NCI-H524 (cell line): Measurements from ENCODE around the gene CFC1B.
"Not testable (repeated sequence)": the region's sequence is repeated elsewhere in the genome, so short reads cannot be mapped to it uniquely, and the experiment has no call there.

ENCODE experiments used
- DNase-seq, 2 experiments: peaks; one replicate each; lab custom pipeline; 2025; lab: John Stamatoyannopoulos, UW

Gene CFC1B

DNA sequence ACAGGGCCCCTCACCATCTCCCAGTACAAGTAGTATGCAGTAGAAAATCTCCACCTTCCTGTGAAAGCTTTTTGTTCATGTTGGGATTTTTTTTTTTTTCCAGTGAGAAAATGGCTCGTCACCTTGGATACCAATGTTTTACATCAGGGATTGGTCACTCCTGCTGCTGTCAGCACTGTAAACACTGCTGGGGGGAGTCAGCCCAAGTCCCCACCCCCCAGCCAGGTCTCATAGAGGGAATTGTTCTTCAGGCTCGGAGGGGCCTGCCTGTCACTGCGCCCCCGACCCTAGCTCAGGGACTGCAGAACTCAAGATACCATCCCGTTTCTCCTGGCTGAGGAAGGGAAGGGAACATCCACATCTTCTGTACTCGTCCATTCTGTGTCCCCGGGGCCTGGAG lies at the start of gene CFC1B:
Gene CFC1B, plus strand, starts transcription at position 231 of the 400 bp plus-strand sequence. CDS start 263 bp downstream, outside the sequence.
- not testable (repeated sequence) for DNase-seq

DNA sequence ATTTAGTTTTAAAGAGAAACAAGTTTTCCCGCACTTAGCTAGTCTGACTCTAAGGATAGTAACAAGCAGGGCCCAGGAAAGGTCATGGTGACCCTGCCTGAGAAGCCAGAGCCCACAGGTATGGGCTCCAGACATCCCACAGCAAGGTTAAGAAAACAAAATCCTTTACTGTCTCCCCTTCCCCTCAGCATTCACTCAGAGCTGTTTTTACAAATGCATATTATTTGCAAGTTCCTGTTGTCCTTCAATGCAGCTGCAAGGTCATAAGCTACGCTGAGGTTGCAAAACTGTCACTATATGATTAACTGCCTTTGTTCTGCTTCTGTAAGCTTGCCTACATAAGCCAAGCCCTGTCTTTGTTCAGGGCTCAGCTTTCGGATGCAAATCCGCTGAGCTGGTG lies 29.9 kb upstream of the CFC1B start:
- not testable (repeated sequence) for DNase-seq

DNA sequence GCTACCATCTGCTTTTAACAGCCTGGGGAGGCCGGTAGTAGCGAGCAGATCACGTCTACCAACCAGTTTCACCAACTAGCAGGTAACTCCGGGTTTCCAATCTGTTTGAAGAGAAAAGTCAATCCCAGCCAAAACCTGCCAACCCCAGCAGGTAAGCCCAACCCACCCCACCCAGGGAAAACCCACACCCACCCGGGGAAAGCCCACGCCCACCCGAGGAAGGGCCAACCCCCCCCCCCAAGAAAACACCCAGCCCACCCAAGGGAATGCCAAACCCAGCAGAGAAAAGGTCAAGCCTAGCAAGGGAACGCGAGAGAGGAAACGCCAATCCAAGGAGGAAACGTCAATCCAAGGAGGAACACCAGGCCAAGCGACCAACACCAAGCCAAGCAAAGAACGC lies 11.8 kb upstream of the CFC1B start, which contains the start of gene POTEI:
Gene POTEI, minus strand, starts transcription at position 101 of the 400 bp plus-strand sequence. Its CDS starts 93 bp downstream, at position 8.
- not testable (repeated sequence) for DNase-seq

GRCh38 chr2:130510807-130511746 lies 9.9 kb upstream of the CFC1B start:
- DNase-seq, result not testable (repeated sequence)

- DNase-seq, result not testable (repeated sequence)
Observed at GRCh38 chr2:130511747-130512451, 9.1 kb upstream of the CFC1B start.

GRCh38 chr2:130518516-130519106 lies 2.4 kb upstream of the CFC1B start:
- not testable (repeated sequence) for DNase-seq

GRCh38 chr2:130522390-130522789 lies 1.4 kb downstream of the CFC1B start:
- not testable (repeated sequence) for DNase-seq

GRCh38 chr2:130527365-130527967 lies 6.4 kb downstream of the CFC1B start:
- not testable (repeated sequence) for DNase-seq

- not testable (repeated sequence) for DNase-seq
Observed at GRCh38 chr2:130529545-130529944, 8.5 kb downstream of the CFC1B start.

DNA sequence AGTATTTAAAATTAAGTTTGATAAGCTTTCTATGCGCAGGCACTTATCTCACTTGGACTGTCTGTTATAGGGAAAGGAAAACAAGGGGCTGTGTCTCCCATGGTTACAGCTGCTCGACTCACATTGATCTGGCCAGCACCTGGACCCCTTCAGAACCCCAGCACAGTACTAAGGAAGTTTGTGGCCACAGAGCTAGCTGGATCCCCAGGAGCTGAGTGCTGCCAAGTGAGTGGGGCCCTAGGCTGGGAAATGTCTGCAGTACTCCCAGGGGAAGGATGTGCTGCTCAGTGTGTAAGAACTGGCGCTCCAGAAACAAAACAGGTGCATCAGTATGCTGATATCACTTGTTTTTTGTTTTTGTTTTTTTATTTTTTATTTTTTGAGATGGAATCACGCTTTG lies 9.2 kb downstream of the CFC1B start:
- DNase-seq, result not testable (repeated sequence)

DNA sequence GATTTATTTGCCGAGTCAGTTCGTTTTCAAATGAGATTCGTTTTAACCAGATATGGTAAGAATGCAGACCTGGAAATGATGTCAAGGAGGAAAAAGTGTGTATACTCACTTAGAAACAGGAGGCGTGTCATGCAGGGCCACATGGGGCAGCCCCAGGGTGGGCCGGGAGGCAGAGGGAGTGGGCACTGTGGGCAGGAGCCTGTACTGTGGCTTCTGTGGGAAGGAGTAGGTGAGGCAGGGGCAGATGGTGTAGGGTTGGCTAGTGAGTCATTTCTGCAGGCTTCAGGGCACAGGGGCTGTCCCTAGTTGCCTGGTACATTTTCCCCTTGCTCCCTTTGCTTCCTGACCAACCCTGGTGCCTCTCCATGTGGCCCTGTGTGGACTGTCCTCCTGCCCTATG lies 10.2 kb downstream of the CFC1B start:
- DNase-seq, result not testable (repeated sequence)

DNA sequence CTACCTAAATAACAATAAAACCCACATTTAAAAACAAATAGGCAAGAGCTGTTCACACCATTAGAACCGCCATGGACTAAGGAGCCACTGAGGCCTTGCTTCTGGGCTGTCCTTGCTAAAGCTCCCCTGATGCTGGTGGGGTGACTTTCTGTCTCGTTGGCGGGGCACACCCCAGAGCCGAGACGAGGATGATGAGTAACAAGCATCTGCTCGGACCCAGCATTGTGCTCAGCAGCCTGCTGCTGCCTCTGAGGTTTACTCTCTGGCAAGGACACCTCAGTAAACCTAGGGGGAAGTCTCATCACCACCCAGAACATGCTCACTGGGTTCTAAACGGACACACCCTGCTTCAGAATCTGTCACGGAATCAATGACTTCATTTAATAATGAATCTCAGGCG lies 10.7 kb downstream of the CFC1B start:
- DNase-seq, result not testable (repeated sequence)

DNA sequence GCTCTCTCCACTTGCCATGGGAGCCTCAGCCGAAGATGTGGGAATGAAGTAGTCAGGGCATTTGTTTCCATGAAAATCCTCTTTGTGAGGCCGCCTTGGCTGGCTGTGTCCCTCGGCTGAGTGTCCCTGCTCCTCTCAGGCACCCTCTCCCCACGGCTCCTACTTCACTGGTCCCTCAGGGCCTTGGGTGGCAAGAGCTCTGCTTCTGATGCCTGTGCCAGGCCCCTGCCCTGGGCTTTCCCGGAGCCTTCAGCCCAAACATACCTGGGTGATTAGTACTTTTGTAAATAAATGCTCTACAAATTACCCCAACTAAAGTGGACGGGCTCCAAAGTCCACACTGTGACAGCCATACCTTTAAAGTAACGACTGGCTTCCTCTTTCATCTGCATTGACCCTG lies 15.6 kb downstream of the CFC1B start:
- not testable (repeated sequence) for DNase-seq

GRCh38 chr2:130538271-130538670 lies 17.2 kb downstream of the CFC1B start:
- not testable (repeated sequence) for DNase-seq

DNA sequence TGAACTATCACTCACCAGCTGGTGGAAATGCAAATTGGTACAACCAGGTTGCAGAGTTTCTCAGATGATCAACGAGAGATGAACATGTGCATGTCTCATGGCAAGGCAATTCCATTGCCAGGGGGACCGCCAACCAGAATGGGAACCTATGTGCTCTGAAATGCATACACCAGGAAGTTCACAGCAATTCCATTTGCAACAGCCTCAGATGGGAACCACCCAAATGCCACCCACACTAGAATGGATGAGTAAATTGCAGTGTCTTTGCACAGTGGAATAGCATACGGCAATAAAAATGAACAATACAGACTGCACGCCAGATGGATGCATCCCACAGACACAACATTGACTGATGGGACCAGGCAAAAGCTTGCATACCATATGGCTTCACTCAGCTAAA lies 21.8 kb downstream of the CFC1B start:
- DNase-seq, result not testable (repeated sequence)

- not testable (repeated sequence) for DNase-seq
Observed at GRCh38 chr2:130543785-130544528, 22.9 kb downstream of the CFC1B start.

GRCh38 chr2:130544978-130545377 lies 24.0 kb downstream of the CFC1B start:
- not testable (repeated sequence) for DNase-seq

DNA sequence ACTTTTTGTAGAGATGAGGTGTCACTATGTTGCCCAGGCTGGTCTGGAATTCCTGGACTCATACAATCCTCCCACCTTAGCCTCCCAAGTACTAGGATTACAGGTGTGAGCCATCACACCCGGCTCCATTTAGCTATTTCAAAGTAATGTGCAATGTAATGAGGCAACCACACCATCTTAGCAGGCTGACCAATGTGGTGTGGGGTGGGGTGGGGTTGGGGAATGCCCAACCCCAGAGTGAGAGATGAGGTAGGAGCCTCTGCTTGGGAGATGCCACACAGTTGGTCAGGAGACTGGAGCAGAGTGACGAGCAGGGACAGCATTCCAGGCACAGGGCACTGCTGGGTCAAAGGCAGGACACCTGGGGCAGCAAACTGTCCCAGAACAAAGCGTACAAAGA lies 27.4 kb downstream of the CFC1B start:
- DNase-seq, result not testable (repeated sequence)

DNA sequence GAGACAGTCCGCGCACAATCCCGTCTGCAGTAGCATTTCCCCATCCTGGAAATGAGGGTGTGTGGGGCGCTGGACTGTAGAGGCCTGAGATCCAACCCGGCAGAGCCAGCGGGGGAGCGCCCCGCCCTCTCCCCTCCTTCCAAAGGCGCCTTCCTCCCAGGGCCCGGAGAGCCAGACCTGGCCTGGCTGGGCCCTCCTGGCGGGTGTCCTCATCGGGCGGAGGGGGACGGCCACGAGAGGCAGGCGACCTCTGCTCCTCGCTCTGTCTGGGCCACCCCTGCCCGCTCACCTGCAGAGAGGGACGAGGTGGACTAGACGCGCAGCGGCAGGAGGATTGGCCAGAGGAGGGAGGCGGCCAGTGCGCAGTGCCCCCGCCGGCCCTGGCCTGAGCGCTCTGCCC lies 28.5 kb downstream of the CFC1B start:
- DNase-seq, result not testable (repeated sequence)

DNA sequence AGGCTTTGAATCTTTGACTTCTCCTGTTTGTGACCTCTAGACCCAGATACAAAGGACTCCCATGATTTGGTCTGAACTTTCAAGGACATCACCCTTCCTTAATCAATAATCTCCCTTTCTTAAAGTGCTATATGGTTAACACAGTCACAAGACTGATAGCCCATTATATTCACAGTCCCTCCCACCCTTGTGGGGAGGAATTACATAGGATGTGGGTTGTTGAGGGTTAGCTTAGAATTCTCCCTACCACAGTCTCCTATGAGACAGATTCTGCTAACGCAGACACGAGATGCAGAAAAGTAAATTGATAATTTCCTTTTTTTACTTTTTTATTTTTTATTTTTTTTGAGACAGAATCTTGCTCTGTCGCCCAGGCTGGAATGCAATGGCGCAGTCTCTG lies 33.2 kb downstream of the CFC1B start:
- DNase-seq, result not testable (repeated sequence)

- not testable (repeated sequence) for DNase-seq
Observed at GRCh38 chr2:130556441-130556840, 35.4 kb downstream of the CFC1B start.
